ENCODE results near the gene NCKAP5.
"Not testable (repeated sequence)": the region's sequence is repeated elsewhere in the genome, so short reads cannot be mapped to it uniquely, and the experiment has no call there.

The NCKAP5 gene

GRCh38 chr2:133266041-133266925 is 302.0 kb downstream of the NCKAP5 start:
- DNase-seq (ENCODE audit: low read depth) = no peak

DNA sequence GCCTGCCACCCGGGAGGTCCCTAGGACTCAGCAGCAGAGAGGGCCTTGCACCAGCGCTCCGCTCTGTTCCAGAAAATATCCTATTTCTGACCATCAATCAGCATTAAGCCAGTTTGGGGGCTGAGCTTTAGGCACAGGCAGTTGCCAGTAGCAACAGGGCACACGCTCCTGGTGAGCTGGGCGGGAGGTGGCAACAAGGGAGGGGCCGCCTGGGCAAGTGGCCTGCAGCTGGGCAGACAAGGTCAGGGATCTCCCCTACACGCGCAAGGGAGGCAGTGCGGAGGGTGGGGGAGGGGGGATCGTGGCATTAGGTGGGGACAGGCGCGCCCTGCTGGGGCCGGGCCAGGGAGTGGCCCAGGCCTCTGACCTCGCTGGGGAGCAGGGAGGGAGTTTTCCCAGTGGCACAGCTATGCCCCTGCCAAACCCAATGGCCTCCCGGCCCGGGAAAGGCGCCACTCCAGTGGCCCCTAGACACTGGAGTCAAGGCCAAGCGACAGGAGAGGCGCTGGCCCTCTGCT is 302.8 kb downstream of the NCKAP5 start:
- DNase-seq (ENCODE audit: low read depth) = no peak

DNA sequence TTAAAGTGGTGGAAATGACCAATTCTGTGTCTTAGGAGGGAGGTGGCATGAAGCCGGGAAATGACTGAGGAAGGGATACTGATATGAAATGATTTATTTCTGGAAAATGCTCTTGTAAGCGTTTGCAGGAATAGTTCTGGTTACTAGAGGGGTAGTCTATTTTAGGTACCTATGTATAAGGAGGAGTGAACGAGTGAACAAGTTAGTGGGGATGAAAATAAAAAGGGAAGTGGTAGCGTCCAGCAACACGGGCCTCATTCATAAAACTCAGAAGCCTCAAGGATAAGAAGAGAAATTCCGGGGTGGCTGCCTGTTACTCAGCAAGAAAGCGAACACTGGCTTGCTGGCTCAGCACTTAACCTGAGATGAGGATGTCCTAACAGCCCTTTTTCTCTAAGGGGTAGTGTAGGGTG is 303.3 kb downstream of the NCKAP5 start:
- DNase-seq (ENCODE audit: low read depth) = no peak

GRCh38 chr2:133262893-133263292 is 305.4 kb downstream of the NCKAP5 start:
- no peak for DNase-seq (ENCODE audit: low read depth)

GRCh38 chr2:133255360-133255759 is 312.9 kb downstream of the NCKAP5 start:
- no peak for DNase-seq (ENCODE audit: low read depth)

DNA sequence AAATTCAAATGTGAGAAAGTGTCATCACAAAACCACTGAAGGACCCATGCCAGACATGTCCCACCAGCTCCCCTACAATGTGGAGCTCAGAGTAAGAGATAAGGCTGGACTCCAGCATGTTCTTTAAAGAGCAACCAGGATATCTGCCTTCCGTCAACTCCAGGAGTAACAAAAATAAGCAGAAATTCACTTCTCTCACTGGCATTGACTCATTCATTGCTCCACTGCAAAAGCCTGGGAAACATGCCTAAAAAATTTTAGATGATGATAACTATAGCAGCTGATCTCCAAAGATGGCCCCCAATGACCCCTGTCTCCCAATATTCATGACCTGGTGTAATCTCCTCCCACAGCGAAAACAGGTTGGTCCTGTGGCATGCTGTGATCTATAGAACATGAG is 314.5 kb downstream of the NCKAP5 start:
- DNase-seq (ENCODE audit: low read depth) = no peak

- no peak for DNase-seq (ENCODE audit: low read depth)
These were observed 315.4 kb downstream of the NCKAP5 start for GRCh38 chr2:133252780-133253355.

DNA sequence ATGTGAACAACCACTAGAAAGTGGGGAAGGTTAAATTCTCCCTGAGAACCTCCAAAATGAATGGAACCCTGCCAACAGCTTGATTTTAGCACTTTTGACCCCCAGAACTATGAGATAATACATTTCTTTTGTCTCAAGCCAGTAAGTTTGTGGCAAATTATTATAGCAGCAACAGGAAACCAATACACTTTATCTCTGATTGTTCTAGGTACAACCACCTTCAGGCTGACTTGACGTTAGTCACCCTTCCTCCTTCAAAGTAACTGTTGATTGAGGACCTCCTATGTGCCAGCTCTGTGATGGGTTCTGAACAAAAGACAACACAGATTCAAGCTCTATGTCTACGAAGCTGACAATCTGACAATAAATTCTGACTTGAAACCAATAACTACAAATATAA is 318.9 kb downstream of the NCKAP5 start:
- DNase-seq (ENCODE audit: low read depth) = no peak

DNA sequence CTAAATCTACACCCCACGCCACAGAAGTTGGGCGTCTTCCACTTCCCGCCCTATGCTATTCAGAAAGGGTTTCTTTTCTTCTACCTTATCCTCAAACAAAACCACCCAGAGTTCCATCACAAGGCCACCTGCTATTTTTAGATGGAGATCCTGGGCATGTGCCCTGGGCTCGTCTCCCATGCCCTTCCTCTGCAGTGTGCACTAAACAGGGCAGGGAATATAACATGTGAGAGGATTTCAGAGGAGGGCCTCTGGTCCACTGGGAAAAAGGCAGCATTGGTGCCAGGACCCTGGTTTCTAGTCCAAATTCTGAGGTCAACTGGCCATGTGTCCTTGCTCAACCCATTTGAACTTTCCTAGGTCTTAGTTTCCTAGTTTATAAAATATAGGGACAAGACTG is 320.0 kb downstream of the NCKAP5 start:
- no peak for DNase-seq (ENCODE audit: low read depth)

GRCh38 chr2:133247631-133248030 is 320.6 kb downstream of the NCKAP5 start:
- no peak for DNase-seq (ENCODE audit: low read depth)

GRCh38 chr2:133241224-133241571 is 327.1 kb downstream of the NCKAP5 start:
- no peak for DNase-seq (ENCODE audit: low read depth)

GRCh38 chr2:133240491-133241223 is 327.6 kb downstream of the NCKAP5 start:
- DNase-seq (ENCODE audit: low read depth) = no peak

GRCh38 chr2:133235968-133236367 is 332.3 kb downstream of the NCKAP5 start:
- no peak for DNase-seq (ENCODE audit: low read depth)

DNA sequence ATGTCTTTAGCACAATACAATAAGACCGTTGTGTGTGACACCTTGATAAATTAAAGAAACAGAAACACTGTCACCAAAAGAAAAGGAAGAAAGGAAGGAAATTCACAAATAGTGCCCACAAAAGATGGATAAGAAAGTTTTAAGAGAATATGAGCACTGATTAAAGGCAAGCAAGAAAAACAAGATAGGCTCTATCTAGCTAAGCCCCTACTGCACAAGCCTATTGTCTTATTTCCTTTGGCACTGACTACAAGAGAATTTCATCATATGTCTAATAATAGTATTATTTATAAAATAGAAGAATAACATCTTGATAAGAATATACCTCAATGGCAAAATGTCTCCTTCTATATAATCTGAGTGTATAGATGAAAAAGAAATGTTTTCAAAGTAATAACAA is 335.7 kb downstream of the NCKAP5 start:
- no peak for DNase-seq (ENCODE audit: low read depth)

- DNase-seq (ENCODE audit: low read depth) = no peak
These were observed 337.0 kb downstream of the NCKAP5 start for GRCh38 chr2:133231264-133231663.

- no peak for DNase-seq (ENCODE audit: low read depth)
These were observed 338.3 kb downstream of the NCKAP5 start for GRCh38 chr2:133229974-133230373.

DNA sequence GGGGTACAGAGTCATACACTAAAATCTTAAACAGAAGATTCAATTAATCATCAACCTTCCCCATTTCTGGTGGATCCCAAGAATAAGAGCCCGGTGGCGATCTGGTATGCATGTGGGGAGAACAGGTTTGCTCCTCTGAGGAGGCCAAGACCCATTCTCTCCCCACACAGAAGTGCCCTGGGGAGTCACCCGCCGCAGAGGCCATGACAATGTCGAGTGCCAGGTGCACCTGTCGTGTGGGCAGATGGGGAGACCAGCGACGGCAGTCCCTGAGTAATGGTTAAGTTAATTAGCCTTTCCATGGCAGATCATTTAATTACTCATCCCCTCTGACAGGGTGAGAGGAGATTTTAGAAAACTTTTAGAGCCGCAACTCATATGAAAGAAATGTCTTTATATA is 345.0 kb downstream of the NCKAP5 start:
- DNase-seq (ENCODE audit: low read depth) = no peak

GRCh38 chr2:133221398-133221797 is 346.9 kb downstream of the NCKAP5 start:
- no peak for DNase-seq (ENCODE audit: low read depth)

GRCh38 chr2:133218204-133218603 is 350.1 kb downstream of the NCKAP5 start:
- no peak for DNase-seq (ENCODE audit: low read depth)

- no peak for DNase-seq (ENCODE audit: low read depth)
These were observed 352.8 kb downstream of the NCKAP5 start for GRCh38 chr2:133215477-133215876.

DNA sequence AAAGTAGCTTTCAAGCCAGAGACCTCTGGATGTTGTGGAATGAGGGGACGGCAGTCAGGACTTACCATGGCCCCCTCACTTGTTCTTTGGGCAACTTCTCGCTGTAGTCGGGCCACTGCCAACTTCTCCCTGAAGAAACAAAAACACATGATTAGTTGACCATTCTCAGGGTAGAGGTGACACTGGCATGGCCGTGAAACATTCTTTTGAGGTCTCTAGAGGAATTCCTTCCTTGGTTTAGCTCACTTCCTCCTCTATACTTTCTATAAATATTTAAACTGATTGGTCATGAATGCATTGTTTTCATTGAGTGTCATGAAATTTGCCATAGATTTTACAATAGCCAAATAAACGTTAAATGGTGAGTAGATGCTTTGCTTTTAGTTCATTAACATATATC is 354.6 kb downstream of the NCKAP5 start:
- DNase-seq (ENCODE audit: low read depth) = no peak

DNA sequence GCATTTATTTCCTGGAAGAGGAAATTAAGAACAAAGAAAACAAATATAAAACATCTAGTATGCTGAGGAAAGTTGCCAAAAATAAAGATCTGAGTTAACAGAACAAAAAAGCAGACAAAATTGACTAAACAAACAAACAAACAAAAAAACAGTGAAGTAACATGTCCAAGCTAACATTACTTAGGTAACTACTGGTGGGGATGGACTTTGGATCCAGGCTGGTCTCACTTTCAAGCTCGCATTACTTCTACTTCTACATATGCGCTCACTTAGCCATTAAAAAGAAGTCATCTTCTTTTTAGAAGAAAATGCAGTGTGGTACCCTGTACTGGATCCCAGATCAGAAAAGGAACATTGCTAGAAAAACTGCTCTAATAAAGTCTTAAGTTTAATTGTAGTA is 358.9 kb downstream of the NCKAP5 start:
- DNase-seq (ENCODE audit: low read depth) = no peak

GRCh38 chr2:133206666-133207065 is 361.6 kb downstream of the NCKAP5 start:
- DNase-seq (ENCODE audit: low read depth) = not testable (repeated sequence)
